NCI-H345 (cell line): Measurements from ENCODE around the gene PBX1.
A peak's percentile ranks its signal among the peaks of the same experiment; 100 is the strongest.

ENCODE experiments used
- DNase-seq: peaks from one replicate; lab custom pipeline; 2025; lab: John Stamatoyannopoulos, UW

Gene PBX1

DNA sequence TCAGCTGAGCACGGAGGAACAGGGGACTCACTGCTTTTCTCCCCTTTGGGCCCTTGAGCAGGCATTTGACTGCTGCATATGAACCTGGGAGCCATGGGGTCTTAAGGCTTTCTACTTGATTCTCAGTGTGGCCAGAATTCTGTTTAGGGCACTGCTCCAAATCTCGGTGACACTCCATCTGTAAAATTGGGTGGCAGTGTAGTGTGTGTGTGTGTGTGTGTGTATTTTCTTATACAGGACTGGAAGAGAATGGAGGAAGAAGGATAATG, 162.2 kb downstream of the PBX1 start:
- DNase-seq: no peak

- no peak for DNase-seq
These were observed 164.4 kb downstream of the PBX1 start for GRCh38 chr1:164723296-164723798.

- no peak for DNase-seq
These were observed 166.4 kb downstream of the PBX1 start for GRCh38 chr1:164725401-164725800.

- DNase-seq: no peak
These were observed 167.3 kb downstream of the PBX1 start for GRCh38 chr1:164726235-164726634.

DNA sequence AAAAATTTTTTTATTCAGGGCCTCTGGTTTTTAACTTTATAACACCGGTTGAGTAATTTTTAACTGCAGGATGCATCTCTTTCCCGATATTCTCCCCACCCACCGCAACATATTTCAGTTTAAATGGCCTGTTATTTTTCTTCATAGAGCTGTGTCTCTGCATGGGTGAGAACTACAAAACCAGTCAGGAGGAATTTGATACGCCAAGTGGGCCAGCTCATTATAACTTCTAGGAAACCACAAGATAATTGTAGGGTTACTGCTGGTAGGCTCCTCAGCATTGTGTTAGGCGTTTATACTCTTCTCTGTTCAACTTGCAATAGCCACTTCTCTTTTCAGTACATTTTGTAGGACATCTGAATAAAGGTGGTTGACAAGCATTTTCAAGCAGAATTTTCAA, 169.7 kb downstream of the PBX1 start:
- DNase-seq: no peak

- no peak for DNase-seq
These were observed 172.3 kb downstream of the PBX1 start for GRCh38 chr1:164731161-164731876.

- no peak for DNase-seq
These were observed 174.1 kb downstream of the PBX1 start for GRCh38 chr1:164733070-164733469.

- DNase-seq: no peak
These were observed 174.8 kb downstream of the PBX1 start for GRCh38 chr1:164733734-164734133.

GRCh38 chr1:164735315-164736052, 176.5 kb downstream of the PBX1 start:
- DNase-seq: peak; percentile 15

DNA sequence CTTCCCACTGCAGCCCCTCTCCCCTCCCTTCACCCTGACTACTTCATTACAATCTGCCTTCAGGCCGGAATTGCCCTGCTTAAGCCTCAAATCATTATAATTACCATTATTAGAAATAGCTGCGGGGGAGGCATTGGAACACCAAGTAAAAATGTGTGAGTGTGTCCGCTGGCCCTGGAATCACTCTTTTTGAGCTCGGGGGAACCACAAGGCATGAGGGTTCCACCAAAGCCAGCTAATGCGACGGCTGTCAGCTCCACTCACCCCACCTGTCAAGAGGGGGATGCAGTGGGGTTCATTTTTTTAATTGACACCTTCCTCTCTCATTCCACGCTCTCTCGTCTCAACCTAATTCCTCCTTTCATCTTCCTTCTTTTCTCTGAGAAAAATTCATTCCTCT, 177.2 kb downstream of the PBX1 start:
- no peak for DNase-seq

DNA sequence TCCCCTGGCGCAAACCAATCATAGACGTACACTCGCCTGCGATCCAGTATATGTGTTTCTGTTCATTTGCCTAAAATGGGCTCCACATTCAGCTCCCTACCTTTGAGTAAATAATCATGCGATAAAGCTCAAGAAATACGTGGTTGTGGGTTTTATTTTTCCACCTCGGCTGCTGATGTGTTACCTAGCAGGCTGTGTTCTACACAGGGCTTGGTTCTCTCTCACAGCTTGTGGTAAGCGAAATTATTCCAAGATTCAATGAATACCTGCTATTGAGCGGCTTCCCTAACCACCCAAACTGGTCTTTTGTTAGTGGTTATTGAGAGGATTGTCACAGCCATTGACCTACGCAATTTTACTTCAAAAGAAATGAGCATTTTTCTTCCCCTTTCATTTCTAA, 180.2 kb downstream of the PBX1 start:
- no peak for DNase-seq

DNA sequence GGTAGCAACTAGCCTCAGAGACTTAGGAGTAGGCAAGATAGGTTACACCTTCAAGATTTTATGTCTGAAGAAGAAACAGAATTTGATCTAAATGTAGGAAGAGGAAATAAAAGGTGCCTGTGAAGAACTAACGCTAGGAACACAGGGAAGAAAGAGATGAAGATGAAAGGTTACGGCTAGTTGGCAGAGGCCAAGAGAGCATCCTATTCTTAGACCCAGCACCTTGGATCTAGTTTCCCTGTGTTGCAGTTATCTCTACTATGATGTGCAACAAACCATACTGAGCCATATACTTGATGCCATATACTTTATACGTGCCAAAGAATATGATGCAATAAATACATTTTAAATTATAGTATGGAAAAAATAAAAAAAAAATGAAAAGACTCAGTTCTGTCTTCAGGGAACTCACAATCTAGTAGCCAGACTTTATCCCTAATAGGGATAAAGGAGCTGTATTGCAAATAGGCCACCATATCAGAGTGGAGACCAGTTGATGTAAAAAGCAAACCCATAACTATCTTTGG, 181.1 kb downstream of the PBX1 start:
- DNase-seq: no peak

DNA sequence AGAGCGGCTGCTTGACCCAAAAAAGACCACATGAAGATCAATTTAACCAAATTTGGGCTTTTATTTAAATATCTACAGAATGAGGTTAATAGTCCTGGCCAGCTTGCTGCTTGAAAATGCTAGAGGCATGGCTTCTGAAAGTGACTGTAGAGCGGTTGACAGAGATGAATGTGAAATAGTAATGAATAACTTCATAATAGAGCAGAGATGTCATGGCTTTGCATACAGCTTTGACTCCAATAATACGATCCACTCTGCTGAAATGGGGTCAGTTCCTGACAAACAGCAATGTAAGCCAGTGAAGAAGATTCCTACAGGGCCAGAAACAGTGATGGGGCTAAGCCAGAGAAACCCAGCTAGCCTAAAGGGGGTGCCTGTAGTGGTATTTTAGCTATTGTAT, 183.8 kb downstream of the PBX1 start:
- no peak for DNase-seq

GRCh38 chr1:164743976-164744375, 185.0 kb downstream of the PBX1 start:
- DNase-seq: no peak

DNA sequence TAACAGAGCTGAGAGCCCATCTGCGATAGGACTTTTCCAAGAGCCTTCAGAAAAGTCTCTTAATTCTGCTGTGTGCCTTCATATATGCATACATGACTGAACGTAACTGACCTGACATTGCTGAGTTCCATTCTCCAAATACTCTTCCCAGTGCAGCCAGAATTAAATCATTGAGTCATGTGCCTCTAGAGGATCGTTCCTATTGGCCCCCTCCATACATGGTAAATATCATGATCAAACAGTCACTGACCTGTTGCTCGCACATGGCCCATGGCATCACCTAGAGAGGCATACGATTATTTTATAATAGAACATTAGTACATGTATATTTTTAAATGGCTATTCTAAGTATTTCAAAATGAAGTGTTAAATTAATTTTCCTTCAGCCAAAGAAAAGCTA, 186.8 kb downstream of the PBX1 start:
- DNase-seq: no peak

DNA sequence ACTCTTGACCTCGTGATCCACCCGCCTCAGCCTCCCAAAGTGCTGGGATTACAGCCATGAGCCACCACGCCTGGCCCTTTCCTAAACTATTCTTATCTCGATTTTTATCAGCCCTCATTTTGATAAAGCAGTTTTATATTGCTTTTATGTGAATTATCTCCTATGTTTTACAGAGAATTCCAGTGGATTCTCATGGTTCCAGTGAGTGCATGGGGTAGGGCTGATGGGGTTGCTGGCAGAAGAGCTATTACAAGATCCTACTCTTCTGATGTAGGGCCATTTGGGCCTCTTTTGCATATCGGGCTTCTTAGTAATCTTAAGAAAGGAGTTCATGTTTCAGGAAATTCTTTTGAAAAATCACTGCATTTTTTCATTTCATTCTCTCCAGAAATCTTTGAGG, 187.6 kb downstream of the PBX1 start:
- no peak for DNase-seq

DNA sequence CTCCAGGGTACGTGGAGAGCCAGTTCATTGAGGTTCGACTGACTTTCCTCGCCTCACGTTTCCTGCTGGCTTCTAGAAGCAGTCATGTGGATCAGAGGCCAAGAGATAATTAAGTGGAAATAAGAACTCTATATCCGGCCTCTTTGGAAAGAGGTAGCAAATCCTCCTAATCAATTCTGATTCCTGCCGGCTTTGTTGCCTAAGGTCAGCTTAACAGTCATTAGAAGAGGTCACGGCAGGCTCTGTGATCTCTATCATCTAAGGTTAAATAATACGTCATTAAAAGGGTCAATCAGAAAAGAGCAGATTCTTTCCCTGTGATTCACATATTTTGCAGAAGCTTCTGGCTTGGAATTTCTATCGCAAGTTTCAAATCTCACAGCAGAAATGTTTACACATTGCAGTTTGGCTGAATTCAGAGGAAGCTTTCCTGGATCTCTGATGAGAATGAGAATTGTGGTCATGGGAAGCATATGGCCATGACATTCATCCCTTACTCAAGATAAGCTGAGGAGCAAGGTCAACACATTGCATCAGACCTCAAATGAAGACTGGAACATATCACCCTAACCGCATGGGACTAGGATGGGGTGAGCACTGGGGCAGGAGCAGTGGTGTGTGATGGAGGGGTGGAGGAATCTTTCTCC, 189.4 kb downstream of the PBX1 start:
- DNase-seq: no peak

DNA sequence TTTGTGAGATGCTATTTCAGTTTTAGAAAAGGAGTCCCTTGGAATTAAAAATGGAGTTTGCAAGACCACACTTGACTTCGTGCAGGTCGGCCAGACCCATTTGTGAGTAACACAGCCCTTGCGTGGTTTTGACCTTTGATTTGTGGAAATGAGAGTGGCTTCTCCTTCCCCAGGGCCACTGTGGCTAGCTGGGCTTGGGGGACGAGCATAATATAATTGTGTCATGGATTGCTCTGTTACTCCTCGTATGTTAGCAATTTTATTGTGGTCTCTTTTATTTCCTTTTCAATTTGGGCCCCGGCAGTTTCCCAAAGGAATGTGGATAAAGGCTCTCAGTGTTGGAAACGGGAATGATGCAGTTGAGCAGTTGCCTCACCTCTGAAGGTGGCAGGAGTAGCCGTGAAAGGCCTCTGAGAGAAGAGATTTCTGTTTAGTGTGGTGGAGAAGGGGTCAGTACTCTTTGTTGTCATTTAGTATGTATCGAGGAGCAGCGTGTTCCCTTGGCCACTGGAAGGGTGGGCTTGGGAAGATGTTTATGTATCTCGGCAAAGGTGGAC, 194.6 kb downstream of the PBX1 start:
- no peak for DNase-seq

DNA sequence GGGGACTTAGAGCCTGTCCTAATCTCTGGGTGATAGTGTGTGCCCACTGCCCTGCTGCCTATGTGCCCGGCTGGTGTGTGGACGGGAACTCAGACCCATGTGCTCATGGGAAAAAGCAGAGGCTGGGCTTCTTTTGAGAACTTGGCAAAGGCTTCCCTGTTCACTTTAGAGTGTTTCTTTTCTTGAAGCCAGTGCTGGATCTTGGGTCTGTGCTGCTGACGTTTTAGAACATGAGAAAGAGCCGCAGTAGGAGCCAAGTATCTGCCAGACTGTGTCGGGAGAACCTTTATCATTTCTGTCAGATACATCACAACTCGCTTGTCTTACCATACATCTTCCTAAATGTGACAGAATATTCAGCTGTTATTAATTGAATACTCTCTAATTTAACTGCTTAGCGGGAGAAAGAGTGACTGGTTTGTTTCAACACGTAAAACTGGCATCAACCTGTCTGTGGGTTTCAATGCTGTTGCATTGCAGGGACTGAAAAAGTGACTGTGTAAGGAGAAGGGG, 195.2 kb downstream of the PBX1 start:
- no peak for DNase-seq

GRCh38 chr1:164755690-164756089, 196.7 kb downstream of the PBX1 start:
- peak; percentile 7 for DNase-seq

DNA sequence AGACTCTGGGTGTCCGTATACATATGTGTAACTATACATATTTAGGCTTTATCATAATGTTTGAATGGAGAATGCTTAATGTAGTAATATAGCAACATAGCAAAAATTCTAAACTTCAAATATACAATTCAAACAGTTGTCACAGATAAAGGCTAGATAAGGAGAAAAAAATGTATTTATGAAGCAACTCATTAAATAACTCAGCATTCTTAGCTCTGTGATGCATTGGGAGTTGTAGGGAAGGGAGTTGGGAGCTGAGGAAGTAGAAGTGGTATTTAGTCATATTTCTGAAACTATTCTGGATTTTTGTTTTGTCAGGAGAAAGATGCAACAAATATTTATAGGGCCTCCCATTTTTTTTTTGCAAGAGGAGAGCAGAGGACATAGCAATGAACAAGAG, 197.8 kb downstream of the PBX1 start:
- no peak for DNase-seq

GRCh38 chr1:164757625-164758024, 198.6 kb downstream of the PBX1 start:
- no peak for DNase-seq
